CD4-positive, CD25-positive, alpha-beta regulatory T cell (primary cell): Measurements from ENCODE around the gene PIK3R1. TPM values are rescaled to one million over a fixed set of nuclear protein-coding genes. Genes with fewer than 3 reads are reported as not detected.

Experiments used
- ATAC-seq, 2 donors: fragments of 150-1000 bp; cut with Tn5 transposase; one replicate each; pipeline ENCODE4 v1.10.0; 2021; ENCODE audit warnings: low read depth in 2 of 2, moderate number of reproducible peaks in 2 of 2, moderate library complexity in 1 of 2
- DNase-seq, 3 donors: peaks; one replicate each; pipeline versions ENCODE4 v3.0.0 to v3.0.0-alpha.2; 2012 to 2022; ENCODE audit warnings: mixed read lengths in 1 of 3
- H3K27ac ChIP-seq: one replicate; pipeline ENCODE4 v1.7.0; 2013; ENCODE audit warnings: mild to moderate bottlenecking, low read length; ENCODE audit not compliant: insufficient read depth, poor library complexity, severe bottlenecking
- H3K27me3 ChIP-seq: one replicate; pipeline ENCODE4 v1.7.0; 2013; ENCODE audit warnings: low read length; ENCODE audit not compliant: control insufficient read depth, insufficient read depth
- H3K36me3 ChIP-seq: one replicate; pipeline ENCODE4 v1.7.0; 2013; ENCODE audit warnings: mild to moderate bottlenecking, low read length, moderate library complexity; ENCODE audit not compliant: control insufficient read depth, insufficient read depth
- H3K4me1 ChIP-seq: 2 replicates; pipeline ENCODE4 v1.7.0; 2013; ENCODE audit warnings: mild to moderate bottlenecking, low read length; ENCODE audit not compliant: insufficient read depth, control insufficient read depth, poor library complexity, severe bottlenecking
- H3K4me3 ChIP-seq: one replicate; pipeline ENCODE4 v1.7.0; 2013; ENCODE audit warnings: low read depth, mild to moderate bottlenecking, low read length, moderate library complexity
- H3K9me3 ChIP-seq, 2 experiments: 1 replicate in 1 of 2; 2 replicates in 1 of 2; pipeline ENCODE4 v1.7.0; 2013; ENCODE audit warnings: low read length in 2 of 2, mild to moderate bottlenecking in 1 of 2, moderate library complexity in 1 of 2; ENCODE audit not compliant: control insufficient read depth in 2 of 2
- H3K27ac Mint-ChIP-seq, 3 donors: one replicate each; pipeline ENCODE4 v1.8.0; 2020 to 2022; ENCODE audit warnings: mild to moderate bottlenecking in 3 of 3, mixed read lengths in 3 of 3, moderate library complexity in 2 of 3
- H3K27me3 Mint-ChIP-seq: one replicate; pipeline ENCODE4 v1.8.0; 2022; ENCODE audit warnings: mild to moderate bottlenecking, mixed read lengths
- H3K36me3 Mint-ChIP-seq: one replicate; pipeline ENCODE4 v1.8.0; 2020; ENCODE audit warnings: mixed read lengths
- H3K4me1 Mint-ChIP-seq, 4 donors: one replicate each; pipeline ENCODE4 v1.8.0; 2020 to 2022; ENCODE audit warnings: mixed read lengths in 4 of 4, mild to moderate bottlenecking in 1 of 4
- H3K4me3 Mint-ChIP-seq, 4 donors: one replicate each; pipeline ENCODE4 v1.8.0; 2020 to 2022; ENCODE audit warnings: mild to moderate bottlenecking in 4 of 4, mixed read lengths in 4 of 4, moderate library complexity in 3 of 4
- H3K9me3 Mint-ChIP-seq, 7 donors: one replicate each; pipeline ENCODE4 v1.8.0; 2020 to 2022; ENCODE audit warnings: mixed read lengths in 7 of 7, mild to moderate bottlenecking in 3 of 7, moderate library complexity in 2 of 7
- polyA plus RNA-seq, 4 donors: library from polyadenylated mRNA; unstranded; fragments of 300-500 nt; fragmentation: Illumina TruSeq; gene quantifications; one replicate each; pipeline ENCODE4 v1.2.3, GENCODE V29; 2021
- total RNA-seq: library from RNA; stranded (reverse); gene quantifications from one replicate; pipeline ENCODE4 v1.2.3, GENCODE V29; 2022

Gene PIK3R1
- total and polyA plus RNA-seq, 5 donors from 2014 or later: 75.9 to 366 (median 120) TPM

GRCh38 chr5:68333649-68334552, 118.3 kb downstream of the PIK3R1 start:
- DNase-seq (no peak), ATAC-seq (no peak)
- Mint-ChIP-seq H3K27ac (no peak overlapping the region), H3K36me3 (no peaks in the 10 kb centered on the region), H3K27me3 (peaks cover 11% of the 10 kb centered on the region), H3K4me3 (no peak overlapping the region), H3K4me1 (peaks cover 0 to 2% (median 0%) of the 10 kb centered on the region in 4 donors), H3K9me3 (no peaks in the 10 kb centered on the region)
- no peaks in the 10 kb centered on the region for H3K36me3 ChIP-seq
- no peaks in the 10 kb centered on the region for H3K9me3 ChIP-seq
- H3K27ac ChIP-seq: no peak overlapping the region
- H3K27me3 ChIP-seq: no peaks in the 10 kb centered on the region
- H3K4me3 ChIP-seq: no peak overlapping the region
- no peaks in the 10 kb centered on the region for H3K4me1 ChIP-seq

DNA sequence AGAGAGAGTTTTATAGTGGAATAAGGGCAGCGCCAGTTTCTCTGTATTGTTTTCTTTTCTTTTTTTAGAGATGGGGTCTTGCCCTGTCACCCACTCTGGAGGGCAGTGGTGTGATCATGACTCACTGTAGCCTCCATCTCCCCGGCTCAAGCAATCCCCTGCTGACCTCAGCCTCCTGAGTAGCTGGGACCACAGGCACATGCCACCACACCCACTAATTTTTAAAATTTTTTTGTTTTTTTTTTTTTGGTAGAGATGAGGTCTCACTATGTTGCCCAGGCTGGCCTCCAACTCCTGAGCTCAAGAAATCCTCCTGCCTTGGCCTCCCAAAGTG, 119.0 kb downstream of the PIK3R1 start:
- peaks cover 11% of the 10 kb centered on the region for H3K27me3 Mint-ChIP-seq
- no peaks in the 10 kb centered on the region for H3K27me3 ChIP-seq

DNA sequence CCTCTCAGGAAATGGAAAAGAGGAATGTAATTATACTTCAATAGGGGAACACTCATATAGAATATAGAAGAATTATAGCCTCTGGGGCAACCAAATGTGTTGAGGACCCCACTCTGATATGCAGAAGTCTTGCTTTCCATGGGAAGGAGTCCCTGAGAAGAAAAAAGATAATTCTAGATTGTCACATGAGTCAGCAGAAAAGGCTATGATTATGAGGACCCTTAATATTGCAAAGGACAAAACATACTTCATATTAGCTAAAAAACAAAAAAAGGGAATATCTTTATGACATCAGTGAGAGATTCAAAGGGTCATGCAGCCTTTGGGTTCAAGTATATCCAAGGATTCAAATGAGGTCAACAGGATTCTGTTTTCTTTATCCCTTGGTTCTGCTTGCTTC, 119.5 kb downstream of the PIK3R1 start:
- H3K27ac Mint-ChIP-seq: no peak overlapping the region
- Histone ChIP-seq H3K27ac (no peak overlapping the region), H3K27me3 (no peaks in the 10 kb centered on the region), H3K4me1 (no peaks in the 10 kb centered on the region), H3K36me3 (no peaks in the 10 kb centered on the region), H3K9me3 (no peaks in the 10 kb centered on the region), H3K4me3 (no peak overlapping the region)
- ATAC-seq: no peak
- no peak overlapping the region for H3K4me3 Mint-ChIP-seq
- DNase-seq: no peak
- no peaks in the 10 kb centered on the region for H3K9me3 Mint-ChIP-seq
- no peaks in the 10 kb centered on the region for H3K36me3 Mint-ChIP-seq
- peaks cover 11% of the 10 kb centered on the region for H3K27me3 Mint-ChIP-seq
- H3K4me1 Mint-ChIP-seq: peaks cover 0 to 2% (median 0%) of the 10 kb centered on the region in 4 donors

More for the DNA sequence above, 119.0 kb downstream of the PIK3R1 start:
- ATAC-seq (no peak), DNase-seq (no peak)
- no peaks in the 10 kb centered on the region for H3K36me3 ChIP-seq
- H3K36me3 Mint-ChIP-seq: no peaks in the 10 kb centered on the region
- no peak overlapping the region for H3K27ac Mint-ChIP-seq
- H3K4me3 ChIP-seq: no peak overlapping the region
- H3K4me1 Mint-ChIP-seq: peaks cover 0 to 2% (median 0%) of the 10 kb centered on the region in 4 donors
- no peaks in the 10 kb centered on the region for H3K9me3 ChIP-seq
- no peaks in the 10 kb centered on the region for H3K9me3 Mint-ChIP-seq
- H3K4me1 ChIP-seq: no peaks in the 10 kb centered on the region
- no peak overlapping the region for H3K27ac ChIP-seq
- H3K4me3 Mint-ChIP-seq: no peak overlapping the region

- no peaks in the 10 kb centered on the region for H3K4me1 ChIP-seq
- ATAC-seq (no peak), DNase-seq (no peak)
- no peaks in the 10 kb centered on the region for H3K36me3 ChIP-seq
- H3K4me1 Mint-ChIP-seq: peaks cover 0 to 1% (median under 1%) of the 10 kb centered on the region in 4 donors
- H3K36me3 Mint-ChIP-seq: no peaks in the 10 kb centered on the region
- H3K9me3 Mint-ChIP-seq: peaks cover 0 to 1% (median 0%) of the 10 kb centered on the region in 7 donors
- H3K27ac ChIP-seq: no peak overlapping the region
- H3K4me3 ChIP-seq: no peak overlapping the region
- no peaks in the 10 kb centered on the region for H3K27me3 ChIP-seq
- H3K27ac Mint-ChIP-seq: peak overlapping the region in 1 of 3 donors; percentile 26
- no peak overlapping the region for H3K4me3 Mint-ChIP-seq
- no peaks in the 10 kb centered on the region for H3K9me3 ChIP-seq
- peaks cover 4% of the 10 kb centered on the region for H3K27me3 Mint-ChIP-seq
Measured at GRCh38 chr5:68336200-68336599, 120.6 kb downstream of the PIK3R1 start.

DNA sequence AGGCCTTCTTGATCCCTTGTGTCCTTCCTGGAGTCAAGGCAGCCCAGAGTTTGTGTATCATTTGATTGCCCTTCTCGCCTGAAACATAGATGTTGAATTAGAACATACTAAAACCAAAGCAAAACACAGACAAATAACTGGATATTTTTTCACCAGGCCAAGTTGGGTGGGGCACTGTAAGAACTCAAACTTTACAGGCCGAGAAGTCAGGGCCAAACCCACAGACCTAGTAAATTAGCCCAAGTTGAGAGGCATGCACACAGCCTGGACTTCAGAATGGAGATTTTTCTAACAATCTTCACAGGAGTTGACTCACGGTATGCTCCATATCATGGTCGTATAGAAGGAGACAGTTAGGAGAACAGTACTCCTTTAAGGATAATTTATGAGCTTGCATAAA, 121.7 kb downstream of the PIK3R1 start:
- DNase-seq (no peak), ATAC-seq (no peak)
- Mint-ChIP-seq H3K4me1 (peaks cover 0 to 2% (median 0%) of the 10 kb centered on the region in 4 donors), H3K4me3 (no peak overlapping the region), H3K9me3 (peaks cover 0 to 2% (median 0%) of the 10 kb centered on the region in 7 donors), H3K36me3 (no peaks in the 10 kb centered on the region), H3K27me3 (peaks cover 5% of the 10 kb centered on the region), H3K27ac (no peak overlapping the region)
- Histone ChIP-seq H3K4me3 (no peak overlapping the region), H3K36me3 (no peaks in the 10 kb centered on the region), H3K9me3 (no peaks in the 10 kb centered on the region), H3K27me3 (no peaks in the 10 kb centered on the region), H3K4me1 (no peaks in the 10 kb centered on the region), H3K27ac (no peak overlapping the region)

DNA sequence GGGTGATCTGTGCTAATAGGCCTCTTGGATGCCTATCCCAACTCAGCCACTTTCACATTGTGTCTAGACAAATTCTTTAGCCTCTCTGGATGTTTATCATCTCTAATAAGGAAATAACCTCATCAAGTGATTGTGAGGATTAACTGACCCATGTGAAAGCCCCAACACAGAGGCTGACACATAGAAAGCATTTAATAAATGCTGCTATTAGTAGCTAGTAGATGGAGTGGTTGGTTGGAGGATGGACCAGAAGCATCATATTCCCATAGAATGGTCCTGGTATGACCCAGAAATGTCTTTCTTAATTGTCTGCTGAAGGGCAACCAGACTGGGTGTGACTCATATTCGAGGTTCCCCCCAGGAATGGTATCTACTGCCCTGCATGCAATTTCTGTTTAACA, 124.4 kb downstream of the PIK3R1 start:
- Mint-ChIP-seq H3K36me3 (no peaks in the 10 kb centered on the region), H3K27ac (no peak overlapping the region), H3K4me3 (no peak overlapping the region), H3K4me1 (peaks cover 7 to 11% (median 9%) of the 10 kb centered on the region in 4 donors), H3K9me3 (peaks cover 0 to 5% (median 0%) of the 10 kb centered on the region in 7 donors), H3K27me3 (peaks cover 7% of the 10 kb centered on the region)
- Histone ChIP-seq H3K27me3 (no peaks in the 10 kb centered on the region), H3K4me1 (peaks cover 13% of the 10 kb centered on the region), H3K4me3 (no peak overlapping the region), H3K9me3 (no peaks in the 10 kb centered on the region), H3K36me3 (no peaks in the 10 kb centered on the region), H3K27ac (no peak overlapping the region)
- no peak for DNase-seq
- no peak for ATAC-seq

GRCh38 chr5:68341006-68341405, 125.5 kb downstream of the PIK3R1 start:
- H3K4me1 ChIP-seq: peaks cover 14% of the 10 kb centered on the region
- Mint-ChIP-seq H3K36me3 (no peaks in the 10 kb centered on the region), H3K27me3 (peaks cover 4% of the 10 kb centered on the region), H3K9me3 (peaks cover 0 to 5% (median 0%) of the 10 kb centered on the region in 7 donors), H3K27ac (no peak overlapping the region), H3K4me3 (no peak overlapping the region), H3K4me1 (peaks cover 7 to 14% (median 10%) of the 10 kb centered on the region in 4 donors)
- H3K27me3 ChIP-seq: no peaks in the 10 kb centered on the region
- no peaks in the 10 kb centered on the region for H3K36me3 ChIP-seq
- H3K27ac ChIP-seq: no peak overlapping the region
- no peaks in the 10 kb centered on the region for H3K9me3 ChIP-seq
- no peak overlapping the region for H3K4me3 ChIP-seq
- ATAC-seq (no peak), DNase-seq (no peak)

DNA sequence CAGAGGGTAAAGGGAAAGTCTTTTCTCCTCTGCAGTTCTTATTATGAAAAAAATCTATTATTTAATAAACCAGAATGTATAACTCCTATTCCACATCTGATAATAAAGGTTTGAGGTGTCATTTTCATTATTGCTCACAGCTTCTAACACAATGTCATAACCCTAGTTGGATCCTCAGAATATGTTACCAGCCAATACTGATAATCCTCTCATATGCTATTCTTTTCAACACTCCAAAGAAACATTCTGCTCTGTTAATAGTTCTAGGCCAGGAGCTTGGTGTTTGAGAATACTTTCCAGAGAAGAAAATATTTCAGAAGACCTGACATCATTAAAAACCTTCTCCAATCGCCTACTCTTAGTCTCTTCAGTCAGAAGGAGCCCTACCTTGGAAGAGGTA, 127.1 kb downstream of the PIK3R1 start:
- Histone ChIP-seq H3K27me3 (no peaks in the 10 kb centered on the region), H3K9me3 (no peaks in the 10 kb centered on the region), H3K27ac (no peak overlapping the region), H3K4me1 (peaks cover 14% of the 10 kb centered on the region), H3K4me3 (no peak overlapping the region), H3K36me3 (no peaks in the 10 kb centered on the region)
- Mint-ChIP-seq H3K9me3 (peaks cover 0 to 5% (median 0%) of the 10 kb centered on the region in 7 donors), H3K27ac (no peak overlapping the region), H3K4me3 (no peak overlapping the region), H3K36me3 (no peaks in the 10 kb centered on the region), H3K4me1 (peaks cover 7 to 14% (median 10%) of the 10 kb centered on the region in 4 donors), H3K27me3 (peaks cover 4% of the 10 kb centered on the region)
- DNase-seq: no peak
- ATAC-seq: no peak
